Hindlimb muscle (tissue), 1 donor: ENCODE results near the gene MCTP1. TPM values are rescaled to one million over a fixed set of nuclear protein-coding genes. Genes with fewer than 3 reads are reported as not detected.
"Not testable (repeated sequence)": the region's sequence is repeated elsewhere in the genome, so short reads cannot be mapped to it uniquely, and the experiment has no call there.

ENCODE experiments used
- DNase-seq: peaks from one replicate; pipeline ENCODE4 v3.0.0-alpha.2; 2013
- polyA plus RNA-seq: library from polyadenylated mRNA; unstranded; fragments of 120-200 nt; gene quantifications from one replicate; pipeline ENCODE4 v1.2.1, GENCODE V29; 2013; ENCODE audit not compliant: insufficient read length

The MCTP1 gene
- polyA plus RNA-seq, 1 donor: 7.6 TPM

DNA sequence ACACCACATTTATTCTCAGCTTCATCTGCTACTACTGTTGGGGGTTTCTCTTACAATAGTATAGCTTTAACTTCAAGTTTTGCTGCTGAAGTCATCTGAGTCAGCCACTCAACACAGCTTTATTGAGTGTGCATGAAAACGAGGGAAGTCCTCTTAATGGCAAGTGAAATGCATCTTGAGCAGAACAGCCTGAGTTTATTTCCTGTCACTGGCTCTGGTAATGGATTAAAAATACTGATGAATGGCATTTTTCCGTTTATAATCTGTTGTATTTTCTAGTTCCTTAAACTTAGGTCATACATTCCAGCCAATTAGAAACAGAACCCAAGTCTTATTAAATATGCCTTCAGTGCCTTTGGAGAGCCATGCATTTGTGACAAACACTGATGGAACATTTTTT is 427.8 kb downstream of the MCTP1 start:
- no peak for DNase-seq

DNA sequence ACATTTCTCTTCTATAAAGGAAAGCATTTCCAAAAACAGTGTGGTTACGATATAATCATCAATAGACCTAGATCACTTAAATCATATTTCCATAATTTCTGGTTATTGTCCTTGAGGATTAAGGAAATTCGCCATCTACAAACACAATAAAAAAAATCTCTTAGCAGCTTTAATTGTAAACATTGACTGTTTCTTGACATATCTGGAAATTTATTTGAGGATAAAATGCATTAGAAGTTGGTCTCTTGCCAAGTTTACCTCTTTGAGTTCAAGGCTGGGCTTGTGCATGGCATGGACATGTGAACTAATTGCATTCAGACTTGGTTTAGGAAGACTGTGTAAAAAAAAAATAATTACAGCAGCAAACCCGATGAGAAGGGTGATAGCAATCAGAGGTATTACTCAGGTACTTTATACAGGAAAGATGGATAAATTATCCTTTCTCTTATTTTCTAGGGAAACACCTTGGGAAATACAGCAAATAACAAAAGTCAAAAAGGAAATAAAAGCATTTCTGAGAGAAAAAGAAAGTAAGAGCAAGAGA is 428.6 kb downstream of the MCTP1 start:
- DNase-seq: no peak

DNA sequence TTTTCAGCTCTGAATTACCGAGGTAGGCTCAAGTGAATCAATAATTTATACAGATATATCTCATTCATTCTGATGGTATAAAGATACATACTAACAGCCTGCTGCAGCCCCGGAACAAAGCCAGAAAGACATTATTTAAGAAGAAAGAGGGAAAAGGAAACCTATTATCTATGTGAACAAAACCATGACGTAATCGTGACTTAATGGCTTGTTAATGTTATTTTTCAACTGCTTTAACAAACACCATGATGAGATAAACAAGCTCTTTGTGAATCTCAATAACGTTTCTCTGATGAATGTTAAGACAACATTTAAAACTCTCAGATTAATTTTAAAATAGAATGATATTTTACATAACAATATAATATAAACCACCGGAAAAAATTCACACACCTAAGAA is 429.4 kb downstream of the MCTP1 start:
- no peak for DNase-seq

DNA sequence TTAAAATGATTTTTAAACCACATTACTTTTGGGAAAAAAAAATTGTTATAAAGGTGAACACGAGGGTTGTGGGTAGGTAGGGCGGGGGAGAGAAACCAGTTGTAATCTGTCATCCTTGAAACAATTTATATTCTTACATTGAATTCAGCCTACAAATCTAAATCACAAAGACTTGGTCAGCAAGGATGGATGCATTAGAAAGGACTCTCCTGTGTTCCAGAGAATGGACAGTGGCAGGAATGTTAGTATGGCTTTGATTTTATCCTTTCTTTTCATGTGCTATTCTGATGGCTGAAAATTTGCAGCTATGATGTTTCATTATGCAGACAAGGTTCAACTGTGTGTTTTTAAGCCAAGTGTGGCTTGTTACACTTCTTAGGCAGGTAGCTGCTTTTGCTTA is 431.8 kb downstream of the MCTP1 start:
- no peak for DNase-seq

DNA sequence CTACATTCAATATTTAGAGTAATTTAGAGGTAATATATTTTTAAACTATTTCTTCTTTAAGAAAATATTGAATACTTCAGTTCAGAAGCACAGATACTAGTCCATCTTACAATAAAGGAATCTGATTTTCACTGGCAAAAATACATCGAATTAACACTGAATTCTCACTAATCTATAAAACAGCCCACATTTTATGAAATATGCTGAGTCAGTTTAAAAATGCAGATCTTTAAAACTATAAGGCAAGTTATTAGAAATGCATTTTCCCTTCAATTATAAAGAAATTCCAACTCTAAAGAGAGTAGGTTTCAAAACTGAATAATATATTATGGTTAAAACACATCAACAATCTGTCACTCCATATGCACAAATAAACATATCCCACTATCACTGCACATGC is 433.9 kb downstream of the MCTP1 start:
- no peak for DNase-seq

DNA sequence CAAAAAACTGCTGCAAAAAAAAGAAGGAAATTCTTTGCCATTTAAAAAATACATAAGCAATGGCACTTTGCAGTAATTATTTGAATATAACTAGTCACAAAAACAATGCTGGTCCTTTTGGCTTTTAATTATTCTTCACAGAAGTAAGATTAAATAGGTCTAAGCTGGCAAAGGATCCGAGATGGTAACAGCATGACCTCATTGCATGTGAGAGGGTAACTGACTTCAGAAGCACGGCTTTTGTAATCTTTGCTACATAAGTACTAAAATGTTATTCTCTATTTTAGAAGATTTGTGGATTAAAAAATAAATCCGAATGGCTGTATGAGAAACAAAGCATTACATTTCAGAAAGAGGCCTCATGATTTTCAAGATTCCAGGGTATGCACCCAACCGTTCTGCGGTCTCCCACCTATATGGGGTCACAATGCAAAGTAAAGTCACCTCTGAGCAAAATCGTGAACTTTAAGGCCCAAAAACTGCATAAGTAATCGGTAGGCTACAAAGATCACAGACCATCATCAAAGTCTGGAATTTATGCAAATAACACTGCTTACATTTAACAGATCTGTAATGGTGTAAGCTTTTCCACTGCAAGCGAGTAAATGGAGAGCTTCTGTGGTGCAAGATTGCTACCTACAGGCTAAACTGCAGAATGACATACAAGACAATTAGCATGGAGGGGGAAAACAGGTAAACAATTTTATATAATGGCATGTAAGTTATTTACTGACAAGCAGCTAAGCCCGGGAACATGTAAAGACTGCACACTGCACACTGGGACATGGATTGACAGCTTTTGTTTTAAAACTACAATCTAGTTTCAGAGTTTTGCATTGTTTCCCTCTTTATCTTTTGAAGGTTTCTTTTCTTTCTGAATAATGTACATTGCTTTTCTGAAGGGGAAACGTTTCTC is 434.8 kb downstream of the MCTP1 start:
- peak; percentile 11 for DNase-seq

DNA sequence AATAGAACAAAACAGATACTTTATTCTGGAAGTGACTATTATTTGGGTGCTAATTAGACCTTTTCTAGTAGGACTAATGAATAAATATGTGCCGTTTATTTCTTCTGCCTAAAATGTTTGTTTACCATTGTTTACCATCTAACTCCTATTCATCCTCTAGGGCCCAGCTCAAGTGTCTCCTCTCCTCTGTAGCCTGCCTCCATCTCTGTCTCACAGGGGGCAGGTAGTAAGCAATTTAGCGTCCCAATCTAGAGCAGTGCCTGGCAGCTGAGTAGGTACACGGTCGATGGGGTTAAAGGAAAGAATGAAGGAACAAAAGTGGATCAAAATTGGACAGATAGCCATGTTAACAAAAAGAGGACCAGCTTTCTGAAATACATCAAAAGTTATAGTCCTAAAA is 435.6 kb downstream of the MCTP1 start:
- no peak for DNase-seq

DNA sequence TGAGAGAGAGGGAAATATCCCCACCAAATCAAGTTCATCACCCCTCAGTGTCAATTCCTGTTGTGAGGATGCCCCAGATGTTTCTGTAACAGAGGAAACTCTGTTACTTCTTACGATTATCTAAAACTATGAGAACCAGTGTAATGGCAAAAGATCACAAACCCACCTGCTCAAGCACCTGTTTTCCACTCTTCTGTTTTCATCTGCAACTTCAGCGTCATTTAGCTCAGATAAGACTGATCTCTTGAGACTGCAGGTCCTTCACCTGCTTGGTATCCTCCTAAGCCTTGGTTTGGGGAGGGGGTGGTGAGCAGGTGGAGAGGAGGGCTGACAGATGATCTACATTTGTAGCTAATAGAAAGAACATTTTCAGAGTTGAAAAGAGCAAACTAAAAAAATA is 437.2 kb downstream of the MCTP1 start:
- DNase-seq: no peak

DNA sequence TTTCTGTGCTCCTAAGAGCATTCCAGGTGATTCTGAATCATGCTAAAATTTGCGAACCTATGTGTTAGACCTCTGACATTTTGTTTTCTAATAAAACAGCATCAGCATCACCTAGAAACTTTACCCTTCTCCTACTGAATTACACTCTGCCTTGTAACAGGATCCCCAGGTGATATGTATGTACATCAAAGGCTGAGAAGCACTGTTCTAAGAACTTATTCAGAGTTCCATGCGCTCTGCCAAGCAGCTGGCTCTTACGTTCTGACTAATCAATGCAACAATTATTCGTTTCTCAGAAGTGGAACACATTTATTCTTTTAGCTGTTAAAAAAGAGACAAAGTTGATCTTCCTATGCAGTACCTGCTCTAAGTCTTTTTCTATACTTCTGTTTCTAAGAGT is 437.9 kb downstream of the MCTP1 start:
- no peak for DNase-seq

DNA sequence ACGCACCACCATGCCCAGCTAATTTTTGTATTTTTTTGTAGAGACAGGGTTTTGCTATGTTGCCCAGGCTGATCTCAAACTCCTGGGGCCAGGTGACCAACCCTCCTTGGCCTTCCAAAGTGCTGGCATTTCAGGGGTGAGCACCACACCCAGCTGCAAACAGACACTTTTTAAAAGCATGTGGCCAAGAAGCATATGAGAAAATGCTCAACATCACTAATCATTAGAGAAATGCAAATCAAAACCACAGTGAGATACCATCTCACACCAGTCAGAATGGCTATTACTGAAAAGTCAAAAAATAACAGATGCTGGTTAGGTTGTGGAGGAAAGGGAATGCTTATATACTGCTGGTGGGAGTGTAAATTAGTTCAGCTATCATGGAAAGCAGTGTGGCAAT is 439.2 kb downstream of the MCTP1 start:
- not testable (repeated sequence) for DNase-seq

DNA sequence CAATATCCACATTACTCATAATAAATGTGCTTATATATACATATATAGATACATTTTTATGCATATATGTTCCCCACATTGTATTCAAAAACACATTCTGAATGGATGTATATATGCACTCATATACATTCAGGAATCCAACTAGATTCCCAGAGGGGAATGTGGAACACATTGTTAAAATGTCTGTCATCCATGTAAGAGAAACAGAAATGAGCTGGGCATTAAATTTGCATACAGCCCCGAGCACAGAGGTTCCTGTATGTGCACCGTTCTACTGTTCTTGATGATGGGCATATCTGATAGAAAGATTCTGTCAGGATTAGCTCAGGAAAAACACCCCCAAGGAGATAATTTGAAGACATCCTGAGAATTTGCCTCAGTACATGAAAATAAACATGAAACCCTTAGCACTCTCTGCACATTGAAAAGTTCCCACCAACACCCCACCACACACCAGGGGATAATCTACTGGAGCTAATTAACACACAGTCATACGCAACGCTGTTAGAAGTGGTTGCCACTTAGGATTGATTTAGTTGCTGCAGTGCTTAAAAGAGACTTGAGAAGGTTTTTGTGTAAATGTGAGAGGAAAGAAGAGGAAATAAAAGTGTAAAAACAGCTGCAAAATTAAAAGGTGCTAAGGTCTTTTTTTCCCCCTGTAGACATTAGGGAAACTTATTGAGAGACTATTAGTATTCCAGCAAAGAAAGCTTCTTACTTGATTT is 443.1 kb downstream of the MCTP1 start:
- DNase-seq: no peak

DNA sequence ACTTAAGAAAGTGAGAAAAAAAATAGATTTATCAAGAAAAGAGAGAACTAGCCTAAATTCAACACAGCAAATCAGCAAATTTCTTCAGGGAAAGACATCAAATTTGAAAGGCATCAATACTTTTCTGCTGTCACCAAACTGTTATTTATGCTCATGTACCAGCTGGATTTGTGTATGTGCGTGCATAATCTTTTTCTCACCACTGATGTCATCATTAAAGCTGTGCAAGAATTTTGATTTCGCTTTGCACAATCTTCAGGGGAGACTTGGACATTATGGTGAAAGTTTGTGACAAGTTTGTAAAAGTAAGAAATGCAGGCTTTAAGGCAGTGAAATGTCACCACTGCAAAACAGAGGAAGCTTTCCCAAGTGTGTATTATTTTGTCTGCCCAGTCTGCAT is 451.0 kb downstream of the MCTP1 start:
- no peak for DNase-seq

DNA sequence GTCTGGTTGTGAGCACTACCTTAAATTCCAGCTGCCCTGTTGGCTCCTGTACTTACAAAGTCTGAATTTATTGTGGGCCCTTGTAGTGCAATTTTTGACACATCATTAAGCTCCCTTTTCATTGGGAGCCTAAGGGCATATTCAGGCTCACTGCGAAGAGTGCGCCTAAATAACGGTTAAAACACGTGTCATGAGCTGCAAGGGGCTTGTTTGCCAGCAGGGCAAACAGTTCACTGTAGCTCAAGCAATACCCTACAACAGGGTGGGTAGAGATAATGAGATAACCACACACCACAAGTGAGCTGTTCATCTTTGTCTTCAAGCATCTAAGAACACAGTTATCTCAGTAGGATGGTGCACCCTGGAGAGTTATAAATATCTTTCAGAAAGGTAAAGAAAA is 452.2 kb downstream of the MCTP1 start:
- no peak for DNase-seq

DNA sequence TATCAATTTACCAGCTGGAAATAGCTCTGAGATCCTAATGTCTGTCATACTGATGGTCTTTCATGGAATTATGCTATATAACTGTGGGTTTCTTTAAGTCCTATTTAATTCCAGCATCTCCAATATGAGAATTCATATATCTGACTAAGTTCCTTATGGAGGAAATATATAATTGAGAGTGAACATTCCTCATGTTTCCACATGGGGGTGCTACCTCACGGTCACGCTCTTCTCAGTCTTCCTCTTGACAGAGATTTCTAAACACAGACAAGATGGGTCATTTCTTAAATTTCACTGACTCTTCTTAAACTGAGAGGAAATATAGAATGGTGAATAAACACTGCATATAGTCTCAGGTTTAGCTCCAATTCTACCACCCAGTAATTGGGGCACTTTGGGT is 454.4 kb downstream of the MCTP1 start:
- DNase-seq: no peak

DNA sequence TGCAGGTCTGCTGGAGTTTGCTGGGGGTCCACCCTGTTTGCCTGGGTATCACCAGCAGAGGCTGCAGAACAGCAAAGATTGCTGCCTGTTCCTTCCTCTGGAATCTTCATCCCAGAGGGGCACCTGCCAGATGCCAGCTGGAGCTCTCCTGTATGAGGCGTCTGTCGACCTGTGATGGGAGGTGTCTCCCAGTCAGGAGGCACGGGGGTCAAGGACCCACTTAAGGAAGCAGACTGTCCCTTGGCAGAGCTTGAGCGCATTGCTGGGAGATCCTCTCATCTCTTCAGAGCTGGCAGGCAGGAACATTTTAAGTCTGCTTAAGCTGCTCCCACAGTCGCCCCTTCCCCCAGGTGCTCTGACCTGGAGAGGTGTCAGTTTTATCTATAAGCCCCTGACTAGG is 456.7 kb downstream of the MCTP1 start:
- DNase-seq: not testable (repeated sequence)

DNA sequence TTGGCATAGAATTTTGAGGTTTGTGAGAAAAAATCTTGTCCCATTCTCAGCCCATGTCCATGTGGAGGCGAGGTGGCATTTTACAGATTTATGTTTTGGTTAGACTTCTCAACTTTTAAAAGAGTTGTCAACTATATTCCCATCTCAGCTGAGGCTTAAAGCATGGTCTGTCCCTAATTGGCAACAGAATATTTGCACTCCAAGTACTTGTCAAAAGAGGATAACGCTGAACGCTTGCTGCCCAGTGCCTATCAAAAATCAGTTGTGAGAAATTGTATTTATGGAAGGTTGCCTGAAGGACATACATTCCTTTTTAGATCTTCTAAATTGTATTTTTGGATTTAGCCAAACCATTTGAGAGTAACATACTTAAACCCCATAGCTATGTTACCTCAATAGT is 464.4 kb downstream of the MCTP1 start:
- DNase-seq: no peak

DNA sequence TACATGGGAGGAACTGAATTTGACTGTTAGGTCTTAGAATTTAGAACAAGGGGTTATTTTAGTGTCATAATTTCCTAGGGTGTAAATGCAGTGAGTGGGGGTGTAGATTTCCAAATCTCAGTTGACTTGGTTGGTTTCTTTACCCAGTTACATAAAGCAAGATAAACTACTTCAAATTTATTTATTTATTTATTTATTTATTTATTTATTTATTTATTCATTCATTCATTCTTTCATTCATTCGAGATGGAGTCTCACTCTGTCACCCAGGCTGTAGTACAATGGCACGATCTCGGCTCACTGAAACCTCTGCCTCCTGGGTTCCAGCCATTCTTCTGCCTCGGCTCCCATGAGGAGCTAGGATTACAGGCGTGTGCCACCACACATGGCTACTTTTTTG is 466.0 kb downstream of the MCTP1 start:
- DNase-seq: no peak

DNA sequence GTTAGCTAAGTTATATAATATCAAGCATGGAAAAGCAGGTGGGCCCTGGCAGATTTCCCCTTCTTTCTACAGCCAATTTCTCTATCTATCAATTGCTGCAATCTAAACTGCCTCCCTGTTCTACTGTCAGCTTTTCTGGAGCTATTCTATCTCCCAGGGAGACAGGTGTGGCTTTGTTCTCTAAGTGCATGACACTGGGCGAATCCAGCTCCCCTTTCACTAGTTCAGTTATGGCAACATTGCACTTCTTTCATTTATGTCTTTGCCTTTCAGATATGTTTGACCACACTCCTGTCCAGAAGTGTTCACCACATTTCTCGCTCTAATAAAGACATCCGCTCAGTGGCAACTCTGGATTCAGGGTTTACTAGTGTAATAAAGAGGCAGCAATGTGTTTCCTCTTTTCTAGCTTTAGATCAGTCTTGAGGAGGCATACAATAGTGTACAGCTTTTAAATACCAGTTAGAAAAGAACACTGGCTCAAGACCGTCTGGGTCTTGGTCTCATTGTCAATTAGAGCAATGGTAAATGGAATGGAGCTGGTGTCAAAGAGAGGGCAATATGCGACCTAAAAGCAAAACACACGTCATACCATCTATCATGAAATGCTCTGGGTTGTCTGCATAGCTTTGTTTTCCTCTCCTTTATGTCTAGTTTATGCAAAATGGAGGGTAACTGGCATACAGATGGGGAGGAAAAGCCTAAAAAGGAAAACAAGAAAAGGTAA is 469.4 kb downstream of the MCTP1 start:
- DNase-seq: no peak

DNA sequence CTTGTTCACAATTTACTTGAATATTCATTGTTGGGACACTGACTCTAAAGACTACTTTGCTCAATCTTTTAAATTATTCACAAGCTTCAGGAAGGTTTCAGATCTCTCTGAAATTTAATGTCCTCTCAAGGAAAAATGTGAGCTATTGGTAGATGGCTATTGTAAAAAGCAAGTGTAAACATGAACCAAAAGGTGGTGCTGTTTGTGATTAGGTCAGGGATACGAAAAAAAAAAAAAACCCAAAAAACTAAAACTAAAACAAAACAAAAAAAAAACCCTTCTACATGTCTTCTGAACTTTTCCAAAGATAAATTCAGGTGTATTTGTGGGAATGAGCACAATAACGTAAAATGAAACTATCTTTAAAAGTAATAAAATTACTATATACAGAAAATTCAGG is 472.7 kb downstream of the MCTP1 start:
- no peak for DNase-seq

DNA sequence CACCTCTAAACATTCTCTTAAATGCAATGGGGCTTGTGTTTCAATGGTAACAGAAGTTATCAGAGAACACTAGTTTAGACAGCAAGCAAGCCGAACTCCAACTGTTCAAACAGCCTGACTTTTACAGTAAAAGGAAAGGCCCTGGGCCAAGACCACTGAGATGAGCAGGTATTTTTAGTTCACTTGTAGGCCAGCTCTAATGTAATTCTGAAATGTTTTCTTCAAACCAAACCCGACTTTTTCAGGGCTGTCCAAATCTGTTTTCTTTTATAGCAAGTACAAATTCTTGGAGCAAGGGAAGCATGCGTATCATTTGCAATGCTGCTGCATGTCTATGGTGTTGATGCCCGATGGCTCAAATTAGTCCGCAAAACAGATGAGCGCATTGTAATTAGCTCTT is 473.6 kb downstream of the MCTP1 start:
- DNase-seq: no peak

DNA sequence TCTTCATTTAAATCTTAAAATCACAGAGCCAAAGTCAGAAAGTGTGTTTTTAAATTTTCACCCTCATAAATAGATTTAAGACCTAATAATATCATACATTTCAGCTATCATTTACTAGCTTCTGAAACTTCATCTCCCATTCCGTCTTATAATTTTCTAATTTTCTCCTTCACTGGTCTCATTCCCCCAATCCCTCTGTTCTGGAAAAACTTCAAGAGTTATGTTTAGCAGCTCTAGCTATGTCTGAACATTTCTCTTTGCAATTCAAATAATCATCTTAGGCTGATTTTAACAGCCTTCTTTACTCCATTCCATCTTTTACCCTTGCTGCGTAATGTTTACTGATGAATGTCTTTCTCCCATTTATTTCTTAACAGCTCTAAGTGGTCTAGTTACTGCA is 474.0 kb downstream of the MCTP1 start:
- DNase-seq: no peak

DNA sequence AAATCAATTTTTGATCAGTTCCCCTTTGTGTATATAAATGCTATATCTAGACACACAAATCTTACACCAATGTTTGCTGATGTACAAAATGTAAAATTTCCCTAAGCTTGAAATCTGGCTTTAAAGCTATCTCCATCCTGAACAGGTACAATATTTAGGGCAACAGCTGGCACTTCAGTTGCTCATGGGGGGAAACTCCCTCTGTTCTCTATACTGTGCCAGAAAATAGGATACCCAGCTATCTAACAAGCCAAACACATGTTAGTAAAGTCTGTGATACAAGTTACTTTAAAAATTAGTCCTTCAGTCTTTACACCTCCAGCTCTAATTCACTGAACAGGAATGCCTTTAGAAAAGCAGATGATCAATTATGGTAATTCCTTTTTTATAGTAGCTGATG is 474.6 kb downstream of the MCTP1 start:
- DNase-seq: no peak

DNA sequence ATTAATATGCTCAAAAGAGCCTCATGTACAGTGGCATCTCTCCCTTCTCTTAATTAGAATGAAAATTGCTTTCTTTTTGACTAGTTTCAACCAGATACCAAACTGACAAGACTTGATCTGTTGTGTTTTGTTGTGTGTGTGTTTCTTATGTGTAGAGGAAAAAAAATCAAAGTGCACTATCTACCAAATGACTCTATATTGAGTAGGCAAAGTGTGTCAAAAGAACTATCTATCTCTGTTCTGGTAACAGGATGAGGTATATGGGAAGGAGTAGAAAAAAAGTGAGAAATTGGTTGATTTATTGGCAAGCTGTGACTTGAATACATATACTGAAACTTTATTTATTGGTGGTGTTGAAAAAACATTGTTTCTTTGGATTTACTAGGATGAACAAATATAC is 476.4 kb downstream of the MCTP1 start:
- DNase-seq: no peak
